Measurements from ENCODE around the gene MGAT4A.

GRCh38 chr2:98695255-98695654 is 35.7 kb downstream of the MGAT4A start:
- no peak for TF ChIP-seq CTCF (IDR thresholded peaks at IDR 0.05 in 4 of 5, conservative IDR thresholded peaks at IDR 0.05 in 1 of 5)
- no peak for TF ChIP-seq POLR2A (IDR thresholded peaks at IDR 0.05)

Data from gastrocnemius medialis (tissue), 4 donors.